Endothelial cell (in vitro differentiated cells): ENCODE data around the gene NUP214. TPM values are rescaled to one million over a fixed set of nuclear protein-coding genes. Genes with fewer than 3 reads are reported as not detected.
A peak's percentile ranks its signal among the peaks of the same experiment; 100 is the strongest.

Source experiments
- DNase-seq: peaks from one replicate; pipeline ENCODE4 v3.0.0; 2021; ENCODE audit warnings: low spot score
- H3K27ac Mint-ChIP-seq: one replicate; pipeline ENCODE4 v1.8.0; 2021; ENCODE audit warnings: mixed read lengths, inconsistent platforms; ENCODE audit not compliant: unreplicated experiment
- H3K27me3 Mint-ChIP-seq: one replicate; pipeline ENCODE4 v1.8.0; 2021; ENCODE audit warnings: mild to moderate bottlenecking, moderate library complexity, mixed read lengths, inconsistent platforms; ENCODE audit not compliant: unreplicated experiment
- H3K36me3 Mint-ChIP-seq: one replicate; pipeline ENCODE4 v1.8.0; 2021; ENCODE audit warnings: mild to moderate bottlenecking, low read depth, mixed read lengths, inconsistent platforms; ENCODE audit not compliant: unreplicated experiment
- H3K4me1 Mint-ChIP-seq: one replicate; pipeline ENCODE4 v1.8.0; 2021; ENCODE audit warnings: mild to moderate bottlenecking, mixed read lengths, inconsistent platforms; ENCODE audit not compliant: unreplicated experiment
- H3K4me3 Mint-ChIP-seq: one replicate; pipeline ENCODE4 v1.8.0; 2021; ENCODE audit warnings: mild to moderate bottlenecking, mixed read lengths, inconsistent platforms; ENCODE audit not compliant: unreplicated experiment
- H3K9me3 Mint-ChIP-seq: one replicate; pipeline ENCODE4 v1.8.0; 2021; ENCODE audit warnings: mixed read lengths, inconsistent platforms; ENCODE audit not compliant: unreplicated experiment
- CTCF ChIP-seq: fragments of 200-600 bp; sonication (generic); IDR thresholded peaks from one replicate; pipeline ENCODE4 v1.5.0; 2021; ENCODE audit warnings: antibody characterized with exemption; ENCODE audit not compliant: unreplicated experiment
- total RNA-seq: library from RNA; stranded (reverse); fragmentation: NEBNext Ultra II Directional; extraction: Animal tissue kit (Norgen Biotek cat#: 25700); gene quantifications from one replicate; pipeline ENCODE4 v1.2.1, GENCODE V29; 2021; ENCODE audit not compliant: unreplicated experiment

The NUP214 gene
- total RNA-seq, 1 donor from 2014 or later: 60.8 TPM

GRCh38 chr9:131220485-131220884 is 95.1 kb downstream of the NUP214 start:
- H3K4me3 Mint-ChIP-seq: no peak overlapping the region
- peaks cover 3% of the 10 kb centered on the region for H3K27me3 Mint-ChIP-seq
- H3K36me3 Mint-ChIP-seq: peaks cover 3% of the 10 kb centered on the region
- peaks cover 43% of the 10 kb centered on the region for H3K4me1 Mint-ChIP-seq
- no peak for DNase-seq
- no peak overlapping the region for H3K27ac Mint-ChIP-seq
- H3K9me3 Mint-ChIP-seq: no peaks in the 10 kb centered on the region
- no peak for TF ChIP-seq CTCF

- Mint-ChIP-seq H3K27me3 (peaks cover 3% of the 10 kb centered on the region), H3K4me1 (peaks cover 52% of the 10 kb centered on the region), H3K9me3 (no peaks in the 10 kb centered on the region), H3K27ac (no peak overlapping the region), H3K4me3 (no peak overlapping the region), H3K36me3 (peaks cover 3% of the 10 kb centered on the region)
- DNase-seq: no peak
- no peak for TF ChIP-seq CTCF
Measured at GRCh38 chr9:131222460-131222859, 97.1 kb downstream of the NUP214 start.

GRCh38 chr9:131226226-131226625 is 100.8 kb downstream of the NUP214 start:
- H3K9me3 Mint-ChIP-seq: no peaks in the 10 kb centered on the region
- no peak for TF ChIP-seq CTCF
- no peak overlapping the region for H3K27ac Mint-ChIP-seq
- H3K4me3 Mint-ChIP-seq: no peak overlapping the region
- DNase-seq: no peak
- H3K27me3 Mint-ChIP-seq: no peaks in the 10 kb centered on the region
- peaks cover 18% of the 10 kb centered on the region for H3K36me3 Mint-ChIP-seq
- peaks cover 50% of the 10 kb centered on the region for H3K4me1 Mint-ChIP-seq

- DNase-seq: no peak
- Mint-ChIP-seq H3K9me3 (no peaks in the 10 kb centered on the region), H3K4me1 (peaks cover 44% of the 10 kb centered on the region), H3K27ac (no peak overlapping the region), H3K36me3 (peaks cover 23% of the 10 kb centered on the region), H3K4me3 (peak overlapping the region; percentile 22), H3K27me3 (no peaks in the 10 kb centered on the region)
- TF ChIP-seq CTCF: no peak
Measured at GRCh38 chr9:131227112-131227958, 101.9 kb downstream of the NUP214 start.

GRCh38 chr9:131227959-131228460 is 102.6 kb downstream of the NUP214 start:
- H3K9me3 Mint-ChIP-seq: no peaks in the 10 kb centered on the region
- H3K4me3 Mint-ChIP-seq: peak overlapping the region; percentile 59
- no peak for DNase-seq
- peaks cover 40% of the 10 kb centered on the region for H3K4me1 Mint-ChIP-seq
- H3K27ac Mint-ChIP-seq: peak overlapping the region; percentile 62
- no peaks in the 10 kb centered on the region for H3K27me3 Mint-ChIP-seq
- peaks cover 19% of the 10 kb centered on the region for H3K36me3 Mint-ChIP-seq
- no peak for TF ChIP-seq CTCF
